Activated CD8-positive, alpha-beta memory T cell treated with anti-CD3 and anti-CD28 coated beads for 24 hours (primary cell): Measurements from ENCODE around the gene PPL.
"Not testable (repeated sequence)": the region's sequence is repeated elsewhere in the genome, so short reads cannot be mapped to it uniquely, and the experiment has no call there.

Experiments used
- DNase-seq: peaks from one replicate; pipeline ENCODE4 v3.0.0-alpha.2; 2020

Gene PPL

GRCh38 chr16:4931381-4931780 is 5.6 kb downstream of the PPL start:
- no peak for DNase-seq

DNA sequence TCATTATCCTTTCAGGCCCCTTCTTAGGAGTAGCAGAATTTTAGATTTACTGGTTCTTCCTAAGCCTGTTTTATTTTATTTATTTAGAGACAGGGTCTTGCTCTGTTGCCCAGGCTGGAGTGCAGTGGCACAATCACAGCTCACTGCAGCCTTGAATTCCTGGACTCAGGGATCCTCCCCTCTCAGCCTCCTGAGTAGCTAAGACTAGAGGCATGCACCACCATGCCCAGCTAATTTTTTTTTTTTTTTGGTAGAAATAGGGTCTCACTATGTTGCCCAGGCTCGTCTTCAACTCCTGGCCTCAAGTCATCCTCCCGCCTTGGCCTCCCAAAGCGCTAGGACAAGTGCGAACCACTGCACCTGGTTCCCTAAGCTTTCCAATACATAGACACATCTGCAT is 7.3 kb downstream of the PPL start:
- DNase-seq, result not testable (repeated sequence)

GRCh38 chr16:4928227-4928626 is 8.7 kb downstream of the PPL start:
- DNase-seq, result no peak

DNA sequence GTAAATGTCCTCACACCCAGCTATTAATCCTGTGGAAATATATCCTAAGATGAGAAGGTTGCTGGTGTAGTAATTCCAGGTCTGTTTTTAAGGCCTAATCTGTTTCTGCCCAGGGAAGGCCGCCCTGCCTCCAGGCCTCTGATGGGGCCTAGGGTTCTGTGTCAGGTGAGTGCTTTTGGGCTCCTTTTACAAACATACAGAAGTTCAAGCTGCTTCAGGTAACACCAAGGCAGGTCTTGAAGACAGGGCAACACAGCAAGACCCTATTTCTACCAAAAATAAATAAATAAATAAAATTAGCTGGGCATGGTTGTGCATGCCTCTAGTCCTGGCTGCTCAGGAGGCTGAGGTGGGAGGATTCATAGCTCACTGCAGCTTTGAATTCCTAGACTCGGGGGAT is 9.3 kb downstream of the PPL start:
- no peak for DNase-seq

GRCh38 chr16:4926928-4927327 is 10.0 kb downstream of the PPL start:
- no peak for DNase-seq

DNA sequence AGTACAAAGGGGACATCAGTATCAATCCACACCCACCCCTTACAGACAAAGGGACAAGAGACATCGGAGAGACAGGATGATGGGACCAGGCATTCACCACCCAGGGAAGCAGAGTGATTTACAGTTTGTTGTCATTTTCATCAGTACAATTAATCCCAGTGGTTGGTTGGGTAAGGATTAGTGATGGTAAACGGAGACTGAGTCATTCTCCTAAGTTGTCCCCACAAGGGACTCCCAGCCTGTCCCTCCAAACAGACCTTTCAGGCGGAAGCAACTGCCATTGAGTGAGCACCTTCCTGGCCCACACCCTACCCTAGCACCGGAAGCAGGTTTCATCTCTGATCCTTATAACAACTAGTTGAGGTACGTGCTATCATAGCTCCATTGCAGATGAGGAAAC is 11.2 kb downstream of the PPL start:
- DNase-seq, result no peak

DNA sequence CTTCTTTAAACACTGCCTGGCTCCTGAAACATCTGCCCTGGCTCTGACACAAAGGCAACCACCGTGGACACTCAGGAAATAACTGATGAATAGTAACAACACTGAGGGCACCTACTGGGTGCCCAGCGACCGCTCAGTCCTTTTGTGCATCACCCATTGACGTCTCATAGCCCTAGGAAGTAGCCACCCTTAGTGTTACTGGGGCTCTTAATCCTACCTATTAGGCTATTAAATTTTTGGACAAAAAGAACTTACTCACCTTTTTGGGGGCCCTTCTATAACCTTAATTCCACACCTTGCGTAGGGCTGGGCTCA is 11.7 kb downstream of the PPL start:
- no peak for DNase-seq

DNA sequence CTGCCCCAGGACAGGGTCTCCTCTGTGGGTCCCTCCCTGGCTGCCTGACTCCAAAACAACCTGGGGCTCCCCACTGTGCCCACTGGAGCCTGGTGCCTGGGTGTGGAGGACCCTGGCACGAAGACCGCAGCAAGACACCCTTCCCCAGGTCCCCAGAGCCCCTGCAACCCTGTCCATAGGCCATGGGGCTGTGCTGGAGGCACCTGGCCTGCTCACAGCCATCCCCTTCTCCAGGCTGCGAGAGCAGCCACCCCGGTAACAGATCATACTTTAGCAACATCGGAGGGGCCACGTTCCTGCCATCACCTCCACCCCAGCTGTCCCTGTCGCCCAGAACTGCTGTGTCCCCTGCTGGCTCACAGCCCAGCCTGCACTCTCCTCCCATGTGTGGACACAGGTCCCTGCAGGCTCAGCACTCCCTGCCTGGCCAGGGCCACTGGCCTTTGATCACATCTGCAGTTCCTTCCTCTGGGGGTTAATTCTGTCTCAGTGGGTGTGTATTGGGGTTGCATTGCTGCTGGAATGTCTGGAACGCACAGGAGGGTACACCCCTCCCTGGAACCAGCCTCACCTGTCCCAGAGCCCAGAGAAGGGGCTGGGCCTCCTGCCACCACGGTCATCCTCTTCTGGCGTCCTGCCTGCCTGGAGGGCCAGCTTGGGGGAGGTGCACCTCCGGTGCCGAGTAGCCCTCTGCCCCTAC is 12.2 kb downstream of the PPL start:
- no peak for DNase-seq

DNA sequence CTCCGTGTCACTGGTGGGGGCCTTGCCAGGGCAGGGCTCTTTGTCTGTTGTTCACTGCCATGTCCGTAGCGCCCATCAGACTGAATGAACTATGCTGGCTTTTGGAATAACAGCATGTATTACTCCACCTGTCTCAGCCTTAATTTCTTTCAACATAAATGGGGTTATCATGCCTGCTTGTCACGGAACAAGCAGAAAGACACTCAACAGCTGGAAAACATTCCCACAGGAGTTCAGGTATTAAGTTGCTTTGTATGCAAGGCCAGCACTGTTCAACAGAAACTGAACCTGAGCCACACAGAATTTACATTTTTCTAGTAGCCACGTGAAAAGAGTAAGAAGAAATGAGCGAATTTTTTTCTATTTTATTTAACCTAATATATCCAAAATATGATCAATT is 13.1 kb downstream of the PPL start:
- no peak for DNase-seq

- no peak for DNase-seq
Measured at GRCh38 chr16:4922721-4923342, 14.1 kb downstream of the PPL start.

DNA sequence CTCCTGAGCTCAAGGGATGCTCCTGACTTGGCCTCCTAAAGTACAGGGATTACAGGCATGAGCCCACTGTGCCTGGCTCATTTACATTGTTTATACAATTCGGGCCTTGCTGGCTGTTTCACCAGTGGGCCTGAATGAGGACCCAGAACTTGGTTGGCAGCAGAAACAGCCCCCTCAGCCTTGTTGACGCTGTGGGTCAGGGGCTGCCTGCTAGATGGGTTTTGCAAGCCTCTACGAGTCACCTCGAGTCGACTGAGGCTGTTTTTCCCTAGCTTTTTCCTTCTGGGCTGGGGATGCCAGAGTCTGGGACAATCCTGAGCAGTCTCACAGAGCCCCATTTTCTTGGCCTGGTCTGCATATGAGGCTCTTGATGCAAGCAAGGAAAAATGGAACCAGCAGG is 16.1 kb downstream of the PPL start:
- DNase-seq, result no peak

DNA sequence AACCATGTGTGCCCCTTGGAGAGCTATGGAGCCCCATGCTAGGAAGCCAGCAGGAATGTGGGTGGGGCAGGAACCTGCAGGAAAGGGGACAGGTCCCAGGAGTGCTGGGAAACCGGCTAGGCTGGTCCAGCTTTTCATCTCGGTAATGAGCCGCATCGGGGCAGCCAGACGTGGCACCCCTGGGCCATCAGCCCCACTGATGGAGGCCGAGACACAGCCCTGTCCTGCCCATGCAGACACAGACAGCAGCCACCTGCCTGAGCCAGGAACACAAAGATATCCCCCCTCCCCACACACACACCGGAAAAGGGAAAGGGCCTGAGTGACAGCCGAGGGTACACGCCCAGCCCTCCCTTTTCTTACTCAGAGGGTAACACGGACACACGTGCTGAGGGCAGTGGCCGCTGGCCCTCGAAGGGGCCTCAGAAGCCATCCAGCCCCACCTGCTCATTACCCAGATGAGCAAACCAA is 18.1 kb downstream of the PPL start:
- no peak for DNase-seq

DNA sequence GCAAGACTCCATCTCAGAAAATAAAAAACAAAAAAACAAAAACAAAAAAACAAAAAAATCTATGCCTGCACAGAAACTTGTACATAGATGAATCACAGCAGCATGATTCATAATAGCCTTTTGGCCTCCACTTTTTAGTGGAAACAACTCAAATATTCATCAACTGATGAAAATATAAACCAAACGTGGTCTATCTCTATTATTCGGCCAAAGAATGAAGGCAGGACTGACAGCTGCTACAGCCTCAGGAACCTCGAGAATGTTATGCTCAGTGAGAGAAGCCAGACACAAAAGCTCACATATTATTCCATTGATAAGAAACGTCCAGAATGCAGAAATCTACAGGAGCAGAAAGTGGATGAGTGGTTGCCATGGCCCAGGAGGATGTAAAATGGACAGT is 19.8 kb downstream of the PPL start:
- no peak for DNase-seq

- no peak for DNase-seq
Measured at GRCh38 chr16:4915226-4915761, 21.7 kb downstream of the PPL start.

- DNase-seq, result no peak
Measured at GRCh38 chr16:4914528-4915225, 22.3 kb downstream of the PPL start.

GRCh38 chr16:4913774-4914525 is 23.0 kb downstream of the PPL start:
- DNase-seq, result no peak

- DNase-seq, result no peak
Measured at GRCh38 chr16:4913130-4913773, 23.7 kb downstream of the PPL start.

GRCh38 chr16:4911970-4912386 is 25.0 kb downstream of the PPL start:
- no peak for DNase-seq

DNA sequence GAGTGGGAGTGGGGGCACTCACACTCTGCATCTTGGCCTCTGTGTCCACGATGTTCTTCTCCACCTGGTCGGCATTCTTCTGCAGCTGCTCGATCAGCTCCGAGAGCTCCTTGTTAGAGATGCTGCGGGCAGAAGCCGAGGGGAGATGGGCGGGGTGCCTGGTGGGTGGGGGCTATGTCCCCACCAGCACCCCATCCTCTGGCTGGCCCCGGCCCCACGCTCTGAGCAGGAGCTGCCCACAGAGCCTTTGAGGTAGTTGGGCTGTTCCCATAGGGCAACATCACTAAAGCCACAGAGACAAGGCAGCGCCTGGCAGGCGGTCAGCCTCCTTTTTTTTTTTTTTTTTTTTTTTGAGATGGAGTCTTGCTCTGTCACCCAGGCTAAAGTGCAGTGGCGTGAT is 26.1 kb downstream of the PPL start:
- DNase-seq, result no peak

- DNase-seq, result no peak
Measured at GRCh38 chr16:4909825-4910224, 27.1 kb downstream of the PPL start.

DNA sequence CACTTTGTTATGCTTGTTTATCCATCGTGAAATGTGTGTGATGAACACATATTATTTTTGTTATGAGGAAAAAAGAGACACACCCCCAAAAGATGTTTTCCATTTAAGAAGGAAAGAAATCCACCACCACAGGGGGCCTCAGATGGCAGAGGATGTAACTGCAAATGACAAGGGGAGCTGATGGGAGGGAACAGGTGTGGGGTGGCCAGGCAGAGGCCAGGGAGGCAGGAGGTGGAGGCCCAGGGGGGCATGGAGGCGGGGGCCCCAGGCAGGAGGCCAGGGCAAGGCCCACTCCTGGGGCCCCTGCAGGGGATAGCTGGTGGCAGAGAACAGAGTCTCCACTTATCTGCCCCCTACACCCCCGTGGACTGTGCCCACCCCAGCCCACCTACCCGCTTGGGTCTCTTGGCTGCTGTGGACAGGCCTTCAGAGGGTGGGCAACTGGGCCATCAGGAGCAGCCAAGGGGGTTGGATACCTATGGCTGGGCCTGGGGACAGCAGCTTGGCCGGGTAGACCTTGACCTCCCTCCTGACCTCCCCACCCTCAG is 28.0 kb downstream of the PPL start:
- no peak for DNase-seq

- no peak for DNase-seq
Measured at GRCh38 chr16:4904942-4905615, 31.9 kb downstream of the PPL start.
